ENCODE measurements around the gene CCDC9B.
A peak's percentile ranks its signal among the peaks of the same experiment; 100 is the strongest.

The CCDC9B gene

GRCh38 chr15:40331637-40332036 is 9.1 kb downstream of the CCDC9B start:
- H3K9me3 Mint-ChIP-seq = no peaks in the 10 kb centered on the region
- ATAC-seq = no peak
- no peaks in the 10 kb centered on the region for H3K36me3 Mint-ChIP-seq (ENCODE audit: low read depth)

GRCh38 chr15:40331026-40331425 is 9.7 kb downstream of the CCDC9B start:
- ATAC-seq (no peak), DNase-seq (no peak)
- Mint-ChIP-seq H3K4me1 (peaks cover 14% of the 10 kb centered on the region), H3K4me3 (no peak overlapping the region), H3K36me3 (ENCODE audit: low read depth) (no peaks in the 10 kb centered on the region), H3K27ac (no peak overlapping the region), H3K27me3 (no peaks in the 10 kb centered on the region), H3K9me3 (no peaks in the 10 kb centered on the region)

More at GRCh38 chr15:40331637-40332036, 9.1 kb downstream of the CCDC9B start:
- Mint-ChIP-seq H3K27me3 (no peaks in the 10 kb centered on the region), H3K27ac (no peak overlapping the region), H3K4me3 (no peak overlapping the region), H3K4me1 (peaks cover 13% of the 10 kb centered on the region)
- no peak for DNase-seq

- ATAC-seq = no peak
- no peak overlapping the region for H3K4me3 Mint-ChIP-seq
- peaks cover 2% of the 10 kb centered on the region for H3K36me3 Mint-ChIP-seq (ENCODE audit: low read depth)
- no peaks in the 10 kb centered on the region for H3K9me3 Mint-ChIP-seq
- DNase-seq = no peak
- peaks cover 19% of the 10 kb centered on the region for H3K4me1 Mint-ChIP-seq
- no peaks in the 10 kb centered on the region for H3K27me3 Mint-ChIP-seq
- H3K27ac Mint-ChIP-seq = no peak overlapping the region
These were observed 10.3 kb downstream of the CCDC9B start for GRCh38 chr15:40330368-40330836.

GRCh38 chr15:40329804-40330203 is 10.9 kb downstream of the CCDC9B start:
- ATAC-seq (no peak), DNase-seq (no peak)
- Mint-ChIP-seq H3K27me3 (no peaks in the 10 kb centered on the region), H3K4me3 (no peak overlapping the region), H3K36me3 (ENCODE audit: low read depth) (peaks cover 3% of the 10 kb centered on the region), H3K9me3 (no peaks in the 10 kb centered on the region), H3K4me1 (peaks cover 25% of the 10 kb centered on the region), H3K27ac (no peak overlapping the region)

- Mint-ChIP-seq H3K36me3 (ENCODE audit: low read depth) (peaks cover 3% of the 10 kb centered on the region), H3K4me3 (no peak overlapping the region), H3K27ac (no peak overlapping the region), H3K4me1 (peaks cover 16% of the 10 kb centered on the region), H3K9me3 (no peaks in the 10 kb centered on the region), H3K27me3 (no peaks in the 10 kb centered on the region)
- no peak for ATAC-seq
- no peak for DNase-seq
These were observed 12.0 kb downstream of the CCDC9B start for GRCh38 chr15:40328751-40329150.

GRCh38 chr15:40328176-40328575 is 12.6 kb downstream of the CCDC9B start:
- H3K27me3 Mint-ChIP-seq = no peaks in the 10 kb centered on the region
- no peak for ATAC-seq

GRCh38 chr15:40327457-40327856 is 13.3 kb downstream of the CCDC9B start:
- Mint-ChIP-seq H3K27me3 (no peaks in the 10 kb centered on the region), H3K36me3 (ENCODE audit: low read depth) (peaks cover 3% of the 10 kb centered on the region), H3K9me3 (no peaks in the 10 kb centered on the region), H3K4me3 (no peak overlapping the region), H3K4me1 (peaks cover 19% of the 10 kb centered on the region), H3K27ac (no peak overlapping the region)
- DNase-seq (no peak), ATAC-seq (no peak)

More at GRCh38 chr15:40328176-40328575, 12.6 kb downstream of the CCDC9B start:
- Mint-ChIP-seq H3K27ac (no peak overlapping the region), H3K36me3 (ENCODE audit: low read depth) (peaks cover 3% of the 10 kb centered on the region), H3K4me1 (peaks cover 15% of the 10 kb centered on the region), H3K4me3 (no peak overlapping the region), H3K9me3 (no peaks in the 10 kb centered on the region)
- no peak for DNase-seq

GRCh38 chr15:40325700-40326099 is 15.0 kb downstream of the CCDC9B start:
- Mint-ChIP-seq H3K9me3 (no peaks in the 10 kb centered on the region), H3K27ac (no peak overlapping the region), H3K27me3 (no peaks in the 10 kb centered on the region), H3K36me3 (ENCODE audit: low read depth) (peaks cover 3% of the 10 kb centered on the region), H3K4me1 (peaks cover 26% of the 10 kb centered on the region), H3K4me3 (no peak overlapping the region)
- DNase-seq (no peak), ATAC-seq (no peak)

- Mint-ChIP-seq H3K36me3 (ENCODE audit: low read depth) (peaks cover 3% of the 10 kb centered on the region), H3K9me3 (no peaks in the 10 kb centered on the region), H3K4me1 (peaks cover 26% of the 10 kb centered on the region), H3K27ac (no peak overlapping the region), H3K4me3 (peak overlapping the region; percentile 74), H3K27me3 (no peaks in the 10 kb centered on the region)
- ATAC-seq (no peak), DNase-seq (no peak)
These were observed 15.6 kb downstream of the CCDC9B start for GRCh38 chr15:40325188-40325587.

GRCh38 chr15:40323953-40324937 is 16.5 kb downstream of the CCDC9B start:
- peak; percentile 48 for DNase-seq

GRCh38 chr15:40323239-40323952 is 17.3 kb downstream of the CCDC9B start, which contains the start of gene INAFM2:
Gene INAFM2 (plus strand): TSS chr15:40323692. CDS start chr15:40324056, 364 bp downstream.
- H3K27me3 Mint-ChIP-seq = no peaks in the 10 kb centered on the region
- DNase-seq (peak; percentile 91), ATAC-seq (peak; percentile 97)
- H3K4me3 Mint-ChIP-seq = peak within 1 kb of the TSS; percentile 74
- no peak within 1 kb of the TSS for H3K27ac Mint-ChIP-seq
- peaks cover 3% of the 10 kb centered on the region for H3K36me3 Mint-ChIP-seq (ENCODE audit: low read depth)
- H3K9me3 Mint-ChIP-seq = no peaks in the 10 kb centered on the region
- H3K4me1 Mint-ChIP-seq = peaks cover 26% of the 10 kb centered on the region

More at GRCh38 chr15:40323953-40324937, 16.5 kb downstream of the CCDC9B start:
- H3K9me3 Mint-ChIP-seq = no peaks in the 10 kb centered on the region
- H3K4me3 Mint-ChIP-seq = peak overlapping the region; percentile 74
- no peak for ATAC-seq
- no peak overlapping the region for H3K27ac Mint-ChIP-seq
- H3K36me3 Mint-ChIP-seq (ENCODE audit: low read depth) = peaks cover 3% of the 10 kb centered on the region
- H3K27me3 Mint-ChIP-seq = no peaks in the 10 kb centered on the region
- peaks cover 26% of the 10 kb centered on the region for H3K4me1 Mint-ChIP-seq

- no peak for DNase-seq
- H3K9me3 Mint-ChIP-seq = no peaks in the 10 kb centered on the region
- peaks cover 3% of the 10 kb centered on the region for H3K36me3 Mint-ChIP-seq (ENCODE audit: low read depth)
- peaks cover 26% of the 10 kb centered on the region for H3K4me1 Mint-ChIP-seq
- H3K27me3 Mint-ChIP-seq = no peaks in the 10 kb centered on the region
- H3K4me3 Mint-ChIP-seq = peak overlapping the region; percentile 60
- no peak for ATAC-seq
- H3K27ac Mint-ChIP-seq = no peak overlapping the region
These were observed 18.1 kb downstream of the CCDC9B start for GRCh38 chr15:40322531-40323238.

GRCh38 chr15:40320931-40321371 is 19.8 kb downstream of the CCDC9B start:
- Mint-ChIP-seq H3K9me3 (no peaks in the 10 kb centered on the region), H3K27ac (no peak overlapping the region), H3K4me3 (no peak overlapping the region), H3K36me3 (ENCODE audit: low read depth) (peaks cover 3% of the 10 kb centered on the region), H3K27me3 (no peaks in the 10 kb centered on the region), H3K4me1 (peaks cover 26% of the 10 kb centered on the region)
- DNase-seq = peak; percentile 45
- ATAC-seq = no peak

- Mint-ChIP-seq H3K36me3 (ENCODE audit: low read depth) (peaks cover under 1% of the 10 kb centered on the region), H3K4me1 (peaks cover 21% of the 10 kb centered on the region), H3K4me3 (no peak overlapping the region), H3K27ac (no peak overlapping the region), H3K9me3 (no peaks in the 10 kb centered on the region), H3K27me3 (no peaks in the 10 kb centered on the region)
- DNase-seq = no peak
- ATAC-seq = no peak
These were observed 20.3 kb downstream of the CCDC9B start for GRCh38 chr15:40320409-40320808.

Data from activated naive CD8-positive, alpha-beta T cell treated with anti-CD3 and anti-CD28 coated beads, Interleukin-2, amount 50 U/mL, for 24 hours (primary cell).